ENCODE measurements around the gene CFAP251. TPM values are rescaled to one million over a fixed set of nuclear protein-coding genes. Genes with fewer than 3 reads are reported as not detected.

Gene CFAP251
- total RNA-seq, 1 donor = 0.21 TPM

- Histone ChIP-seq H3K9me3 (ENCODE audit: low read depth, low read length) (no peaks in the 10 kb centered on the region), H3K4me1 (ENCODE audit: insufficient read depth, low read length) (no peaks in the 10 kb centered on the region), H3K27me3 (ENCODE audit: insufficient read depth, low read length) (no peaks in the 10 kb centered on the region), H3K4me3 (ENCODE audit: low read length) (no peak overlapping the region)
These were observed 29.6 kb downstream of the CFAP251 start for GRCh38 chr12:121947981-121948380.

- no peaks in the 10 kb centered on the region for H3K4me1 ChIP-seq (ENCODE audit: insufficient read depth, low read length)
- H3K9me3 ChIP-seq (ENCODE audit: low read depth, low read length) = no peaks in the 10 kb centered on the region
- no peaks in the 10 kb centered on the region for H3K27me3 ChIP-seq (ENCODE audit: insufficient read depth, low read length)
- H3K4me3 ChIP-seq (ENCODE audit: low read length) = no peak overlapping the region
These were observed 31.4 kb downstream of the CFAP251 start for GRCh38 chr12:121949648-121950397.

- no peaks in the 10 kb centered on the region for H3K4me1 ChIP-seq (ENCODE audit: insufficient read depth, low read length)
- H3K9me3 ChIP-seq (ENCODE audit: low read depth, low read length) = no peaks in the 10 kb centered on the region
- H3K27me3 ChIP-seq (ENCODE audit: insufficient read depth, low read length) = no peaks in the 10 kb centered on the region
- no peak overlapping the region for H3K4me3 ChIP-seq (ENCODE audit: low read length)
These were observed 34.8 kb downstream of the CFAP251 start for GRCh38 chr12:121953117-121953692.

- H3K27me3 ChIP-seq (ENCODE audit: insufficient read depth, low read length) = no peaks in the 10 kb centered on the region
- no peak overlapping the region for H3K4me3 ChIP-seq (ENCODE audit: low read length)
- H3K9me3 ChIP-seq (ENCODE audit: low read depth, low read length) = no peaks in the 10 kb centered on the region
- H3K4me1 ChIP-seq (ENCODE audit: insufficient read depth, low read length) = no peaks in the 10 kb centered on the region
These were observed 35.3 kb downstream of the CFAP251 start for GRCh38 chr12:121953695-121954094.

DNA sequence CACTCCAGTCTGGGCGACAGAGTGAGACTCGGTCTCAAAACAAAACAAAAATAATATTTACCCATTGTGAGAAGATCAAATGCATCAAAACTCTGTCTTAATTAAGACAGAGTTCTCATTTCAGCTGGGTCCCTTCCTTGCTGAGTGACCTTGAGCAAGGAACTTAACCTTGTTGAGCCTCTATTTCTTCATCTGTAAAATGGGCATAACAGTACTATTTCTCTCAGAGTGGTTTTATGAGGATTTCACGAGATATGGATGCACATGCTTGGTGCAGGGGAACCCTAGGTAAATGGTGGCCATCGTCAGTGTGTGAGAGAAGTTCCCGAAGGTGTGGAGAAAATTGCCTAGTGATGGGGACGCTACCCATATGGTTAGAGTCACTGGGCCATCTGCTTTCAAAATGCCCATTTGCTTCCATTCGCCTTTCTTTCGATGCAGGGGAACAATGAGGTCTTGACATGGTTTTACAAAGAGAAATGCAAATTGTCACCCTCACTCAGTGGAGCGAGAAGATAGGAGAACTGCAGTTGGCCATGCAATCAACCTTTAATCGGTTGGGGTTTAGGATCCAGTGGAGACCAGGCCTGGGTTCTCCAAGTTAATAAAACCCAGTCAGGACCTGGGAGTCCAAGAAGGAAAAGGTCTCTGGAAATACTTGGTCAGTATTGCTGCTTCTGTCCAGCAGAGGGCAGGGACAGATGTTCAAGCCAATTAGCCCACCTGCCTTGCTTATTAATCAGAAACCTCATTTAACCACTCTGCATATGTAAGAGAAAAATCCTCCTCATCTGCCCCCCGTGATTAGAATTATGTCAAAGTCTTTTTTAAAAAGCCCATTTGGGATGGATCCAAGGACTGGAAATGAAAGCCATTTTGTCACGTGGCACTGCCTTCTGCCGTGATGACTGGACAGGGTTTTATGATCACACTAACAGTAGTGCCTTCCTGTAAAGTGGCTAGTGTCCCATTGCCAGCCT lies 37.2 kb downstream of the CFAP251 start:
- no peak overlapping the region for H3K4me3 ChIP-seq (ENCODE audit: low read length)
- H3K9me3 ChIP-seq (ENCODE audit: low read depth, low read length) = no peaks in the 10 kb centered on the region
- H3K4me1 ChIP-seq (ENCODE audit: insufficient read depth, low read length) = no peaks in the 10 kb centered on the region
- no peaks in the 10 kb centered on the region for H3K27me3 ChIP-seq (ENCODE audit: insufficient read depth, low read length)

GRCh38 chr12:121957861-121958515 lies 39.6 kb downstream of the CFAP251 start:
- H3K4me1 ChIP-seq (ENCODE audit: insufficient read depth, low read length) = no peaks in the 10 kb centered on the region
- no peak overlapping the region for H3K4me3 ChIP-seq (ENCODE audit: low read length)
- H3K27me3 ChIP-seq (ENCODE audit: insufficient read depth, low read length) = no peaks in the 10 kb centered on the region
- H3K9me3 ChIP-seq (ENCODE audit: low read depth, low read length) = no peaks in the 10 kb centered on the region

GRCh38 chr12:121958541-121959240 lies 40.3 kb downstream of the CFAP251 start:
- no peaks in the 10 kb centered on the region for H3K4me1 ChIP-seq (ENCODE audit: insufficient read depth, low read length)
- no peaks in the 10 kb centered on the region for H3K27me3 ChIP-seq (ENCODE audit: insufficient read depth, low read length)
- no peak overlapping the region for H3K4me3 ChIP-seq (ENCODE audit: low read length)
- H3K9me3 ChIP-seq (ENCODE audit: low read depth, low read length) = no peaks in the 10 kb centered on the region

GRCh38 chr12:121960541-121960940 lies 42.1 kb downstream of the CFAP251 start:
- Histone ChIP-seq H3K4me1 (ENCODE audit: insufficient read depth, low read length) (no peaks in the 10 kb centered on the region), H3K4me3 (ENCODE audit: low read length) (no peak overlapping the region), H3K9me3 (ENCODE audit: low read depth, low read length) (no peaks in the 10 kb centered on the region), H3K27me3 (ENCODE audit: insufficient read depth, low read length) (no peaks in the 10 kb centered on the region)

GRCh38 chr12:121961195-121961879 lies 42.9 kb downstream of the CFAP251 start:
- no peaks in the 10 kb centered on the region for H3K9me3 ChIP-seq (ENCODE audit: low read depth, low read length)
- H3K4me3 ChIP-seq (ENCODE audit: low read length) = no peak overlapping the region
- H3K4me1 ChIP-seq (ENCODE audit: insufficient read depth, low read length) = no peaks in the 10 kb centered on the region
- no peaks in the 10 kb centered on the region for H3K27me3 ChIP-seq (ENCODE audit: insufficient read depth, low read length)

GRCh38 chr12:121963341-121964018 lies 45.1 kb downstream of the CFAP251 start:
- Histone ChIP-seq H3K9me3 (ENCODE audit: low read depth, low read length) (no peaks in the 10 kb centered on the region), H3K27me3 (ENCODE audit: insufficient read depth, low read length) (no peaks in the 10 kb centered on the region), H3K4me1 (ENCODE audit: insufficient read depth, low read length) (peaks cover 4% of the 10 kb centered on the region), H3K4me3 (ENCODE audit: low read length) (no peak overlapping the region)

- Histone ChIP-seq H3K4me1 (ENCODE audit: insufficient read depth, low read length) (peaks cover 15% of the 10 kb centered on the region), H3K4me3 (ENCODE audit: low read length) (no peak overlapping the region), H3K9me3 (ENCODE audit: low read depth, low read length) (no peaks in the 10 kb centered on the region), H3K27me3 (ENCODE audit: insufficient read depth, low read length) (no peaks in the 10 kb centered on the region)
These were observed 46.6 kb downstream of the CFAP251 start for GRCh38 chr12:121964813-121965643.

DNA sequence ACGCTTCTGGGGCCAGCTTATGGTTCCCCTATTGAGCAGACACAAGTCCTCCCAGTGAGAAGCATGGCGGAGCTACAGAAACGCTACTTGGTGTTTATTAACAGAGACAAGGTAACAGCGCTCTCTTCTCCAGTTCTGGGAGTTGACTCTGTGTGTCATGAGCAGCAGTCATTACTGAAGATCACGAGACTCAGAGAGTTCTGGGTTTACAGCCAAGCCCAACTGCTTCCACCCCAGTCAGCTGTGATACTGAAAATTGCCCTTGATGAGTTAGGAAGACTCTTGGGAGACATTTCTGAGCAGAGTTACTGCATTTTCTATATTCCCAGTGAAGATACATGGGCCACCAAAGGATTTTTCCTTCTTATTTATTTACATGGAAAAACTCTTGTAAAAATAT lies 48.6 kb downstream of the CFAP251 start:
- Histone ChIP-seq H3K27me3 (ENCODE audit: insufficient read depth, low read length) (no peaks in the 10 kb centered on the region), H3K4me1 (ENCODE audit: insufficient read depth, low read length) (peaks cover 15% of the 10 kb centered on the region), H3K4me3 (ENCODE audit: low read length) (no peak overlapping the region), H3K9me3 (ENCODE audit: low read depth, low read length) (no peaks in the 10 kb centered on the region)

DNA sequence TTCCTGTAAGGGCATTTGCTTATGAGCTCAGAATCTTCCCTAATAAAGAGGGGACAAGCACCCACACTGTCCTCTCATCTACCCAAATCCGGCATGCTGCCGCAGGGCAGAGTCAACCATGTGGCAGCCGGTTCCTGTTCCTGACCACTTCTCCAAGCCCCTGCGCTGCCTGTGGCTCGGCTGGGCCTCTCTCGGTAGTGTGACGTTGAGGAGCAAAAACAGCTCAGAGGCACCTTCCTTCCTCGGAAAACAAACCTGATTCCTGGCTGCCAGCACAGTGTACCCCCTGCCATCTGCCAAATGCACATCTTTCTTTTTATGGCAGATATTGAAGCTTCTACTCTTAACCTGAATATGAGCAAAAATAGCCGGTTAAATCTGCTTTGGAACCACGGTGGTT lies 50.5 kb downstream of the CFAP251 start:
- no peaks in the 10 kb centered on the region for H3K9me3 ChIP-seq (ENCODE audit: low read depth, low read length)
- H3K4me1 ChIP-seq (ENCODE audit: insufficient read depth, low read length) = peaks cover 15% of the 10 kb centered on the region
- H3K4me3 ChIP-seq (ENCODE audit: low read length) = no peak overlapping the region
- H3K27me3 ChIP-seq (ENCODE audit: insufficient read depth, low read length) = no peaks in the 10 kb centered on the region

Data from mononuclear cell (primary cell).